Left renal cortex interstitium (tissue), 4 donors: Measurements from ENCODE around the gene CHERP. TPM values are rescaled to one million over a fixed set of nuclear protein-coding genes. Genes with fewer than 3 reads are reported as not detected.
A peak's percentile ranks its signal among the peaks of the same experiment; 100 is the strongest.
"Not testable (repeated sequence)": the region's sequence is repeated elsewhere in the genome, so short reads cannot be mapped to it uniquely, and the experiment has no call there.

Experiments
- DNase-seq, 4 donors: peaks; one replicate each; pipeline ENCODE4 v3.0.0-alpha.2; 2013; ENCODE audit warnings: low read depth in 4 of 4, low spot score in 2 of 4, missing footprints in 1 of 4
- polyA plus RNA-seq, 4 donors: library from polyadenylated mRNA; unstranded; fragments of 120-200 nt; gene quantifications; one replicate each; pipeline ENCODE4 v1.2.1, GENCODE V29; 2013; ENCODE audit not compliant: insufficient read length in 4 of 4

CHERP gene
- polyA plus RNA-seq, 4 donors = 26.6 to 56.5 (median 48.8) TPM

DNA sequence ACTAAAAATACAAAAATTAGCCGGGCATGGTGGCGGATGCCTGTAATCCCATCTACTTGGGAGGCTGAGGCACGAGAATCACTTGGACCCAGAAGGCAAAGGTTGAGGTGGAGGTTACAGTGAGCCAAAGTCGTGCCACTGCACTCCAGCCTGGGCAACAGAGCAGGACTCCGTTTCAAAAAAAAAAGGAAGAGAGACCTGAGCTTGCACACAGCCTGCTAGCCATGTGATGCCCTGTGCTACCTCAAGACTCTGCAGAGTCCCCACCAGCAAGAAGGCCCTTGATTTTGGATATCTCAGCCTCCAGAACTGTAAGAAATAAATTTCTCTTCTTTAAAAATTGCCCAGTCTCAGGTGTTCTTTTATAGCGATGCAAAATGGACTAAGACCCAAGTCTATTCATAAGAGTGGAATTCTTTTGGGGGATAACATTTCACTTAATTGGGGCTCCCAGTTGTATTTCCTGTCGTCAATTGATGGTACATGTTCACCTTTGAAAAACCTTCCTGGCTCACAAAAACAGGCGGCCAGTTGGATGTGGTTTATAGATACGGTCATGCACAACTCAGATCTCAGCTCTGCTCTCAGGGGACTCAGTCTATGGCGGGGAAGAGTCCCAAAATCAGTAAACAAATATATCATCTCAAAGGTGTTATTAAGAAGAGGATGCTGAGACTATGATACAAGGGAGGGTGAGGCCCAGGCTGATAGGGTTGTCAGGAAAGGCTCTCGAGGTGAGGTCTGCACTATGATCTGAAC, 2.4 kb upstream of the CHERP start:
- DNase-seq = no peak

DNA sequence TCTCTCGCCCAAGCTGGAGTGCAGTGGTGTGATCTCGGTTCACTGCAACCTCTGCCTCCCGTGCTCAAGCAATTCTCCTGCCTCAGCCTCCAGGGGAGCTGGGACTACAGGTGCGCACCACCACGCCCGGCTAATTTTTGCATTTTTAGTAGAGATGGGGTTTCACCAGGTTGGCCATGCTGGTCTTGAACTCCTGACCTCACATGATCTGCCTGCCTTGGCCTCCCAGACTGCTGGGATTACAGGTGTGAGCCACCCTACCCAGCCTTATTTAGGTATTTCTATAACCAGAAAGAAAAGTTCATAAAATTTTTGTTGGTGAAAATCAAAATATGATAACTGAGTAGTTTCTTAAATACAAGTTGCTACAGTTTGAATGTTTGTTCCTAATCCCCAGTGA, 1.5 kb upstream of the CHERP start:
- not testable (repeated sequence) for DNase-seq

DNA sequence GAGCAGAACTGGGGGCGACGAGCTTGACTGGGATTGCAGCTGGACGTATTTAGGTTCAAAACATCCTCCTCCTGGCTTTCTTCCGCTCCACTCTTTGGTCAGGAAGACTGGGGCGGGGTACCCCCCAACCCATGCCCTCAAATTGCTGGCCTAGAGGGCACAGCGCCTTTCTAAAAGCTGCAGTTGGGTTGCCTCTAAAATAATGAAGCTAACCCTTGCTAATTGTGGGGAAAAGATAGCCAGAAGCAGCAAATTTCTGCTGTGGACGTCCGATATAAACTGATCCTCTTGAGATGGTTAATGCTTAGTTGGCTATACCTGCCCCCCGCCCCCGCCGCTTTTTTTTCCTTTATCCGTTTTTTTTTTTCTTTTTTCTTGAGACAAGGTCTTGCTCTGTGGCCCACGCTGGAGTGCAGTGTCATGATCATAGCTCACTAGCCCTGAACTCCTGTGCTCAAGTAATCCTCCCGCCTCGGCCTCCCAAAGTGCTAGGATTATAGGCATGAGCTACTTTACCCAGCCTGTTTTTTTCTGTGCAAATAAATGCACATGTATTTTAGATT, 754 bp upstream of the CHERP start:
- peak in 1 of 4 donors; percentile 2 for DNase-seq

DNA sequence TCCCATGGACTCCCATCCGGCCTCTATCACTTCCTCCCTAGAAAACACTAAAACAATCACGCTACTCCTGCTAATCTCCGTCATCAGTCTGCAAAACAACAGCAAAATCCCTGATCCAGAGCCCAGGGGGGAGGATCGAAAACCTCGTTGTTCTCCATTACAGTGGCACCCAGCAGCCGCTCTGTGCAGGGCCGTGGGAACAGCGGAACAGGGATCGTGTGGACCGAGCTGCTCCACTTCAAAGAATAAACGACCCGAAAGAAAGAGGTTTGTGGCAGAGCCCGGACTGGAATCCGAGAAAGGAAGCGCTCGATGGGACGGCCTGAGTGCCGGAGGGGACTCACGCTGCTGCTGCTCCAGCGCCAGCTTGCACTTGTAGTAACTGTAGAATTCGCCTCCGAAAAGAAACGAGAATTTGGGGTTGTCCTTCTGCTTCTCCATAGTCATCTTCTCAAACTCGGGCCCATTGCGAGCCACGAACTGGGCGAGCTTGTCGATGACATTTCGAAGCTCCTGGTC, 652 bp downstream of the CHERP start:
- DNase-seq = no peak

DNA sequence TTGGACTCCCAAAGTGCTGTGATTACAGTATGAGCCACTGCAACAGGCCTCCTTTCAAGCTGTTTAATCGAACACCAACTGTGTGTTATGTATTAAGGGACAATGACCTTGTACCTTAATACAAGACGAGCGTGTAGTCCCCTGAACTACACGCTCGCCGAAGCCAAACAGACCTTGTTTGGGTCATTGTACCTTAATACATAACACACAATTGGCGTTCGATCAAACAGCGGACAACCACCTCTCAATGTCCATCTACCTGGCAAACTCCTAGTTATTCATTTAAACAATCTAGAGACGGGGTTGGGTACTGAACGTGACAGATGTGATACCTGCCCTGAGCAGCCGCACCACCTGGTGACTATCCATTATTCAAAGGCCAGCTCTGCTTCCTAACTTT, 1.3 kb downstream of the CHERP start:
- DNase-seq = no peak

DNA sequence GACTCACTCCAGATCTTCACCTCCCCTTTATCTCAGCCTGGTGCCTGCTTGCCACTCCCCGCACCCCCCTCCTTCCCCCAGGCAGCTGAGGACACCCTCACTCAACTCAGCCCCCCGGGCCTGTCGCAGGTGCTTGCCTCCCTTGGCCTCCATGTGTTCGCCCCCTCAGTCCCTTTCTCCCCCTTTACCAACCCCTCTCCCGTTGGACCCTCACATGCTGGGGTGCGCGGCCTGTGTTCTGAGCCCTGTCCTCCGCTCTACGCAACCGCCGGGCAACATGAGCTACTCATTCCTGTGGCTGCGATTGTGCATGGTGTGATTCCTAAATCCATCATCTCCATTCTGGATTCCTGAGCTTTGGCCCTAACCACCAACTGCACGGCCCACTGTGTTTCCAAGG, 5.1 kb downstream of the CHERP start:
- no peak for DNase-seq

DNA sequence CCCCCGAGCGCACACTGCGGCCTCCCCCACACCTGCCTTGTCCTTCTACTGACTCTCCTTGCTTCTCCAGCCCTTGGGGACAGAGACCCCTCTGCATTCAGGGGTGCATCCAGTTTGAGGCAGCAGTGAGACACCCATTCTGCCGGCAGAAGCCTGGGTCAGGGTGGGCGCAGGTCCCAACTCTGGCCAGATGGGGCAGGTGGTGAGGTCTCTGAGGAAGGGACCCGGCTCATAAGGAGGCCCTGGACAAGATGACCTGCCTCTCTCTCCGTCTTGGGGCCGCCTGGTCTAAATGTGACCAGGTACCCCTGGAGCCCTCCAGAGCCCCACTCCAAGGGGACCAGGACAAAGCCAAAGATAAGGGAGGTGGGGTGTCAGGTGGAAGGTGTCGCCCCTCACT, 6.1 kb downstream of the CHERP start:
- no peak for DNase-seq

DNA sequence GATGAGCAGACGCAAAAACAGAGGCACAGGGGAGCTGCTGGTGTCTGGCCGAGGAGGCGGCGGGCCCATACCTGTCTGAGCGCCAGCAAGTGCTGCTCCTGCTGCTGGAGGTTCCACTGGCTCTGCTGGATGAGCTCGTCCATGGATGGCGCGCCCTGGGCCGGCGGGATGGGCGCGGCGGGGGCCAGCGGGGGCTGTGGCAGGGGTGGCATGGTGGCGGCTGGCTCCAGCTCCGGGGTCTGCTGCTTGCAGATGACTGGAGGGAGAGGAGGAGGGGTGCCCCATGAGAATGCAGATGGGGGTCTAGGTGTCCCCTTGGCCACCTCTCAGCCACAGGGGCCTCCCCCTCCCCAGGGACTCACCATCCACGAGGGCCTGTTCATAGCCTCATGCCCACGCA, 6.9 kb downstream of the CHERP start:
- no peak for DNase-seq

DNA sequence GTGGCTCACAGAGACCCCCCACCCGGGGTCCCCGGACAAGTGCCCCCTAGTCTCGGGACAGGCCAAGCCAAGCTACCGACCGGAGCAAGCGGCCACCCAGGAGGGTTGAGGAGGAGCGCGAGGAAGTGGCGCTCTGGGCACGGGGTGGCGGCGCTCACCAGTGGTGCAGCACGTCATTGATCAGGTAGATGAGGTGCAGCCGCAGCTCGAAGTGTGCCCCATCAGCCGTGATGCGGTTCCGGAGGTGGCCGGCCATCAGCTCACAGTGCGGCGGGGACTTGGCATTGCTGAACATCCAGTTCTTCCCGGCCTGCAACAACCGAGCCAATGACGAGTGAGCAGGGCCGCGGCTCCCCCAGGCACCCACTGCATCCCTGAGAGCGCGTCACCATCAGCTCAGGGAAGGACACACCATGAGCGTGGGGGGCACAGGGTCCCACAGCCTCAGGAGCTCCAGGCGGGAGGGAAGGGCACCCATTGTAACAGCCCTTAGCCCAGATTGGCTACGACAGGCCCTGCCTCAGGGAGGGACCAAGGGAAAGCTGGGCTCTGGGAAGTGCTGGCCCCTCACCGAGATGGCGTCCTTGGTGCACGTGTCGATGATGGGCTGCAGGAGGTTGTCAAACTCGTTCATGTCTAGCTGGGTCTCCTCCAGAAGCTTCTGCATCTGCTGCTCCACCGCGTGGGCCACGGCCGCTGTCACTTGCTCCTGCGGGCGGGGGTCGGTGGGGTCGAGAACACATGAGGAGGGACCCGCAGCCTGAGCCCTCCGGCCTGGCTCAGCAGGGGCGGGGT, 9.6 kb downstream of the CHERP start:
- DNase-seq = no peak

DNA sequence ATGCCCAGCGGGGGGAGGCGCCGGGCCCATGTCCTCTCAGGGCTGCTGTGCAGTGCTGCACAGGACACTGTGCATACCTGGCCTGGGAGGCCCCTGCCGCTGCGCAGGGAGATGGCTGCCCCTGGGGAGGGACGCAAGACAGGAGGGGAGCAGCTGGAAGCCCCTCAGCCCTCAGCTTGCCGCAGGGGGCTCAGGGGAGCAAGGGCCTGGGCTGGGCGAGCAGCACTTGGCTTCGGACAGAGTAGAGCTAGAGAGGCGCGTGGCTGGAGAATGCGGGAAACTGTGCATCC, 10.9 kb downstream of the CHERP start:
- DNase-seq = no peak

DNA sequence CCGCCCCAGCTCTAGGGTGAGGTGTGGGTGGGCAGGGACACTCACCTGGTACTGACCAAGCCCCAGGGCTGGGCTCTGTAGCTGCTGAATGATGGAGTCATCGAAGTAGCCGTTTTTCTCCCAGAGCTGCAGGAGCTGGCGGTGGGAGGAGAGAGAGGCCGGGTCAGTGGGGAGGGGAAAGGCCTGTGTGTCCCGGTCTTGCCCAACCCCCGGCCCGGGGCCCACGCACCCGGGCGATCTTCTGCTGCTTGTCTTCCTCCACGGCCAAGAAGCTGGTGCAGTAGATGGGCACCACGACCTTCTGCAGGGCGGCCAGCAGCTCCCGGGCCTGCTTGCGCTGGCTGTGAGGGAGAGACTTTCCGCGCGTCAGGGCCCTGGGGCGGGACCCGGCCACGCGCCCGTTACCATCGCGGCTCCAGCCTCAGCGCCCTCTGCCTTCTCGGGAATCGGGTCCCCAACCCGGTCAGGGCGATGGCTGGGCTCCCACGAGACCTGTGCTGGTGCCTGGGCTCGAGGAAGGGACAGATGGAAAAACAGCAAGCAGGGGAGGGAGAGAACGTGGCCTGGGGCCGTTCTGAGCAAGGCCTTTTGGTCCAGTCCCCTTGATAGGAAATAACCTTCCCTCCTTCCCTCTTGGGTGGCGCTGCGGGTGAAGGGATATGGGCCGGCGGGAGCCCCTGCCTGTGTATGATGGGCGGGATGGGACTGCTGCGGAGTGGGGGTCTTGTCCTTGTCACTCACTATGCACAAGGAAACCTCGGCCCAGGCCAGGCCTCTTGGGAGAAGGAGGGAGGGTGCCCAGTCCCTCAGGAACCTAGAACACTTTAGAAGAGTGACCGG, 11.5 kb downstream of the CHERP start:
- no peak for DNase-seq

DNA sequence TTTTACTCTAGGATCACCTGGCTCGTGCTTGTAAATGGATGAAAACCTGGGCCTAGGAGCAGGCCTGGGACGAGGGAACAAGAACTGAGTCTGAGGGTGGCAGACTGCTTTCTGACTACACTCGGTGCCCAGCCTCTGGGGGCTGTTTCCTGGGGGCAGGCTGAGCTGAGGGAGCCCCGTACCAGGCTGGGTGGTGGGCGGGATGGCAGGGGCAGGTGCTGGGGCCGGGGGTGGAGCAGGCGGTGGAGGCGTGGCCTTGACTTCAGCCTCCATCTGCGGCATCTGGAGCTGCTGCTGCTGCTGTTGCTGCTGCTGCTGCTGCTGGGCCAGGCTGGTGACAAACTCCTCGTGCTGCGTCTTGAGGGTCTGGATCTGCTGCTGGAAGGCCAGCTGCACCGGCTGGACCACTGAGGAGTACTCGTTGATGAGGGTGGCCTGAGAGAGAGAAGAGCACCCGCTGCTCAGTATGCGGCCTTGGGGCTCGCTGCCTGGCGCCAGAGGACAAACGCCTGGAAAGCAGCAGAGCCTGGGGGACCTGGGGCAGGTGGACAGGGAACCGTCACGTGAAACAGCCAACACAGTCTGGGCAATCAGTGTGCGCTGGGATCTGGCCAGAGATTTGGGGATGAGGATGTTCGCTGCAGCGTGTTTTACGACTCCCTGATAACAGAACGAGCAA, 12.6 kb downstream of the CHERP start:
- DNase-seq = no peak

DNA sequence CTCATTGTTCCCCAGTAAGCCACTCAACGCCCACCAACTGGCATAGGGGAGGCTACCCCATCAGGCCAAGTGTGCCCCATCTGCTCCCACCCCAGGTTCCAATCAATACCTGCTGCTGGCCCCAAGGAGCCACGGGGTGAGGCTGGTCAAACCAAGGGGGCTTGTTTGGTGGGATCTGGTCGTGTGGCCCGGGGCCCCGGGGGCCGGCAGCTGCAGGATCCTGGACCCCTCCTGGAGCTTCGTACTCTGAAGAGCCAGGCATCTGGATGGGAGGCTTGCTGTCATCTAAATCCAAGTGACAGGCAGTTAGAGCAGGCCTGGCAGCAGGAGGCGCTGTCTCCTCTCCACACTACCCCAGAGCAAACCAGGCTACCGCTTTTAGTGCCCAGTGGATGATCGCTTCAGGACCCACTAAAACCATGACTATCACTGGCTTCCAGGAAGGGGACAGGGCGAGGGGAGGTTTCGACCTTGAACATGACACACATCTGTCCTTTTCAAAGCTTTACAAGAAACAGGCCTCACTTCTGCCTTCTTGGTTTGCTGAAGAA, 14.2 kb downstream of the CHERP start:
- DNase-seq = no peak

DNA sequence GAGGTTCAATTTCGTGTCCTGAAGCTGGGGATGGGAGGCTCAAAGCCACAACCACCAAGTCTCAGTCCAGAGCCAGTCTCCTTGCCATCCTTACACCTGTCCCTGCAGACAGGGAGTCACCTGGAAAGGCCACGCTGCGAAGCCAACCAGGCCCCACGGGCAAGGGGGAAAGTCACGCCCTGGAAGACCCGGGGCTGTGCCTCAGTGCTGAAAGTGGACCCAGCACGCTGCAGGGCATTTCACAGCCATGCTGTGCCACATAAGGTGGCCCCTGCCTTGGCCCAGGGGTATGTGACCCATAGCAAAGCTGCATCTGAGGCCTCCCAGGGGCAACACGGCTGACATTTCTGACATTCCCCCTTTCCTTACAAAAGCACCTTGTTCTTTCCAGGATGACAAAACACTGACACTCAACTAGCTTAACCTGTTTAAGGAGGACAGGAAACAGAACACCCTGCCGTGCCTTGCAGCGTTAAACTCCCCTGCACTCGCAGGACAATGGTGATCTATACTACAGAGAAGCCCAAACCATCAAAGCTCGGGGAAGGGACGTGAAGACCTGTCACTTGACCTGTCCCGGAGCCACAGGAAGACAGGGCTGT, 14.8 kb downstream of the CHERP start:
- no peak for DNase-seq

DNA sequence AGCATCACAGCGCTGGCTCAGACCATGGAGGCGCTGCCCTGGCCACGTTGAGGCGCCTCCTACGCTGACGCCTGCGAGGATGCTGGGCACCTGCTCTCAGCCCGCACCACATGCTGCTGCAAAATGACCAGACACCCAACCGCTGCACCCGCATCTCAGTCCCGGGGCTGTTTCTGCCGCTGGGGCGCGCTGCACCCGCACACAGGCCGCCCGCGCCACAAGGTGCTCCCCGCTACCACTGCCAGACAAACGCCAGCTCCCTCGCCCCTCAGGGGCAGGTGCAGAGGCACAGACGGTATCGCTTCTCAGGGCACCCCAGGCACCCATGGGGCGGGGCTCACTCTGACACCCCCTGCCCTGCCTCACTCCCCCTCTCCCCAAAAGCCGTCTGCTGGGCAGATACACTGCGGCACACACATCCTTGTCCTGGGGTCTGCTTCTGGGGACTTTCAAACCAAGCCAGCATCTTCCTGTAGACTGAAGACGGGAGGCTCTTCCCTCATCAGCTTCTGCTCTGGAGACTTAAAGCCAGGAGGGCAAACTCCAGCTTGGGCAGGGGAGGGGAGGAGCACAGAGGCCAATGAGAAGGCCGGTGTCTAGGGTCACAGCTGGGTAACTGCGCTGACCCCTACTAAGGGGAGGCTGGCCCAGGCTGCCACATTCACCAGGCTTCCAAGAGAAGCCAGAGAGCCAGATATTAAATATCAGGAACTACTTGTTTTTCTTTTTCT, 16.3 kb downstream of the CHERP start:
- no peak for DNase-seq

DNA sequence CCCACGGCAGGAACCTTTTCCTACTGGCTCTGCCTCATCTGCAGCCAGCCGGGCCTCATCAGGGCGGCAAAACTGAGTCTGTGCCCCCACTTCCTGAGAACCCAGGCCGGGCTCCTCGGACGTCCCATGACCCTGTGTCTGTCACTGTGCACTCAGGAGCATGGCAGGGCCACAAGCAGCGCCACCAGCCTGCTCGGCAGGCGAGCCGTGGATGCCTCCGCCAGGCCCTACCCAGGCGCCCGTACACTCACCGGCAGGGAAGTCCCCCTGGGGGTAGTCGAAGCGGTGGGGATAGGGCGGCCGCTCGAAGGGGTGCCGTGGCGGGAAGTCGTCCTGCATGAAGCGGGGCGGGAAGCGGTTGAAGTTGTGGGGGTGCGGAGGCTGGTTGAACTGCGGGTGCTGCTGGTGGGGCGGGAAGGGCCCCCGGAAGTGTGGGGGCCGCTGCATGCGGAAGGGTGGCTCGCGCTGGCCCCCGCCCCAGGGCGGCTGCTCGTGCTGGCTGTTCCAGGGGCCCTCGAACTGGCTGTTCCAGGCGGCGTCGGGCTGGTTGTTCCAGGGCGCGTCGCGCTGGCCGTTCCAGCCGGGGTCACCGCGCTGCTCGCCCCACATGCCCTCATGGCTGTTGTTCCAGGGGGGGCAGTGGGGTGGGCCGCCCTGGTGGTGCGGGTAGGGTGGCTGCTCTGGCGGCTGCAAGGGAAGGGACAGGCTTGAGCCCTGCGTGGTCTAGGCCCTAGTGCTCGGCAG, 17.1 kb downstream of the CHERP start:
- DNase-seq = no peak

DNA sequence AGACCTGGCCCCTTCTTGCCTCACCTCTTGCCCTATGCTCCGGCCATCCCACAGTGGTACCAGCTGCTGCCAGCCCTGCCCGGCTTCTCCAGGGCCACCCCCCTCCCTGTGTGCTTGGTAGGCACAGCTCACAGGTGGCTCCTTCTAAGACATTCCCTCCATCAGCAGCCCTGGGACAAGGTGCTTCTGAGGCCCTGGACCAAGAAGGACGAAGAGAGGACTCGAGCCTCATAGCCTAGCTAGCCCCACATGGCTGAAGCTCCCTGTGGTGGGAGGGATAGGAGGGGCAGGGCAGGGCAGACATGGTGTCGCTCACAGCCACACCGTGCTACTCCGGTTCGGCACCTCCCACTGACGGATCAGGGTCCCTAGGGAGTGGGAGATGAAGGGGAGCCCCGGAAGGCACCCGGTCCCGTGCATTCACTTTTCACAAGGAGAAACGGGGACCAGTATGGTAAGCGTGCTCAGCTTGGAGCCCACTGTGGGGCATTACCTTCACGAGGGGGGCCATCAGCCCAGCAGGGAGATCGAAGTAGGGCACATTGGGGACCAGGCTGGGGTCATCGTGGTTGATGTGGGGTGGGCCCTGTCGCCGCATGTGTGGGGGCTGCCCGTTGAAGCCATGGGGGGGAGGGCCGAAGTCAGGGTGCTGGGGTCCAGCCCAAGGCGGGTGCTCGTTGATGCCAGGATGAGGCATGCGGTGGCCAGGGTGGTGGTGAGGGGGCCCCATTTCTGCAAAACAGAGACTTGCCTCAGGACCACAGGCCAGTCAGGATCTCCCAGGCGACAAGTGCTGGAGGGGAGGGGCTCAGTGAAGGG, 19.5 kb downstream of the CHERP start:
- DNase-seq = no peak
